DND-41 (cell line): ENCODE data around the gene STIMATE.

Experiments
- ATAC-seq: fragments of 200-7000 bp; cut with Tn5 transposase; 3 replicates; pipeline ENCODE4 v1.9.1; 2021; ENCODE audit warnings: low read depth; ENCODE audit not compliant: insufficient read depth
- DNase-seq: peaks from one replicate; pipeline ENCODE4 v3.0.0-alpha.2; 2020
- H2AFZ ChIP-seq: 2 replicates; pipeline ENCODE4 v1.6.0; 2012; ENCODE audit warnings: low read depth, low read length
- H3K27ac ChIP-seq: 2 replicates; pipeline ENCODE4 v1.5.1; 2012; ENCODE audit warnings: low read length, inconsistent platforms
- H3K27me3 ChIP-seq: fragments of 200-600 bp; sonication (generic); 2 replicates; pipeline ENCODE4 v1.6.0; 2012; ENCODE audit warnings: low read length, mild to moderate bottlenecking, inconsistent platforms; ENCODE audit not compliant: insufficient read depth, poor library complexity
- H3K36me3 ChIP-seq: 2 replicates; pipeline ENCODE4 v1.5.1; 2012; ENCODE audit warnings: low read length, inconsistent platforms; ENCODE audit not compliant: insufficient read depth
- H3K4me1 ChIP-seq: 2 replicates; pipeline ENCODE4 v1.5.1; 2012; ENCODE audit warnings: mild to moderate bottlenecking, low read length; ENCODE audit not compliant: insufficient read depth
- H3K4me2 ChIP-seq: 2 replicates; pipeline ENCODE4 v1.6.0; 2012; ENCODE audit warnings: mild to moderate bottlenecking, moderate library complexity, low read length, inconsistent platforms; ENCODE audit not compliant: insufficient read depth
- H3K4me3 ChIP-seq, 2 experiments: fragments of 200-600 bp in 1 of 2; shearing (Covaris generic) in 1 of 2; 2 replicates each; pipeline ENCODE4 v1.5.1; 2012 to 2016; ENCODE audit warnings: inconsistent platforms in 2 of 2, low read length in 2 of 2, mild to moderate bottlenecking in 2 of 2, low read depth in 1 of 2, moderate library complexity in 1 of 2
- H3K79me2 ChIP-seq: 2 replicates; pipeline ENCODE4 v1.6.0; 2012; ENCODE audit warnings: low read length, inconsistent platforms; ENCODE audit not compliant: insufficient read depth
- H3K9ac ChIP-seq: 2 replicates; pipeline ENCODE4 v1.6.0; 2012; ENCODE audit warnings: low read depth, mild to moderate bottlenecking, inconsistent platforms, low read length, moderate library complexity
- H3K9me3 ChIP-seq: 2 replicates; pipeline ENCODE4 v1.5.1; 2012; ENCODE audit warnings: low read length, moderate library complexity, mild to moderate bottlenecking, inconsistent platforms; ENCODE audit not compliant: insufficient read depth, severe bottlenecking
- H4K20me1 ChIP-seq: 2 replicates; pipeline ENCODE4 v1.6.0; 2012; ENCODE audit warnings: low read length; ENCODE audit not compliant: insufficient read depth
- EZH2 ChIP-seq: IDR thresholded peaks from 3 replicates; pipeline ENCODE4 v1.6.1; 2012; ENCODE audit warnings: borderline replicate concordance, low read depth, mild to moderate bottlenecking, moderate library complexity, low read length, inconsistent platforms; ENCODE audit not compliant: severe bottlenecking
- TF ChIP-seq, protein P1 (sequence below): IDR thresholded peaks from 2 replicates; pipeline ENCODE4 v1.5.1; 2012; ENCODE audit warnings: borderline replicate concordance, low read length, moderate library complexity, mild to moderate bottlenecking; ENCODE audit not compliant: poor library complexity, severe bottlenecking; ENCODE audit errors: extremely low read depth

Gene STIMATE

DNA sequence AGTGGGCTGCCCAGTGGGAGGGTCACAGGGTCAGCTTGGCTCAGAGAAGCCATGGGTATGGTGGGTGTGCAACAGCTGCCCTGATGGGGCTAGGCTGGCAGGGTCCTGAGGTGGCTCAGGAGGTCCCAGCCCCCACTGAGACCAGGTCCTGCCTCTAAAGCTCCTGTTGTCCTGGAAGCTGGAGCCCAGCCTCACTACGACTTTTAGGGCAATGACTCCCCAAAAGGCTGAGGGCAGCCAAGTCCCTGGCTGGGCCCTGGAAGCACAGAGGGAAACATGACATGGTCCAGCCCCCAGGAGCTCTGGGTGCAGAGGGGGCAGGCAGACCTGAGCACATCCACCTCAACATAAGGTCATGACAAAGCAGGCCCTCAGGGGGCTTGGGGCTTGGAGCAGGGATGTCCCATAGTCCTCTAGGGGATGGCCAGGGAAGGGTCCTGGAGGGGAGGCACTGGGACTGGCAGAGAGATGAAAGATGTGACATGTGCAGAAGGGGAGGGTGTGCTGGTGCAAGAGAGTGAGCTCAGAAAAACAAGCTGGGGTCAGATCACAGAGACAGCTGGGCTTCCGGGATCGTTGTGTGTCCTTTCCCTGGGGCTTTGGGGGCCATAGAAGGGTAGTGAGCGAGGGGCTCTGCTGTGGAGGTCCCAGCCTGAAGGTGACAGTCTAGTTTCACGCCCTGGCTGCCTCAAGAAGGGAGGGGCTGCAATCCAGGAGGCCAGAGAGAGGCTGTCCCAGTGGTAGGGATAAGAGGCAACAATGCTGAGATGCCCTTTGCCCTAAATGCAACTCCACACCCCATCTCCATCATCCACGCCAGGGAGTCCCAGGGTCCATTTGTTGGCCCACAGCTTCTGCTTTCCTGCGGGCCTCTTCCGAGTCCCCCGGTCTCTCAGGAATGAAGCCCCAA lies 103.4 kb downstream of the STIMATE start:
- Histone ChIP-seq H2AFZ (no peak overlapping the region; the same call in 1 of the 2 replicates), H3K4me2 (no peak overlapping the region), H3K4me3 (no peak overlapping the region), H3K4me1 (no peaks in the 10 kb centered on the region), H3K27ac (no peak overlapping the region), H3K36me3 (no peaks in the 10 kb centered on the region), H3K27me3 (no peaks in the 10 kb centered on the region), H3K79me2 (no peaks in the 10 kb centered on the region), H4K20me1 (no peaks in the 10 kb centered on the region), H3K9me3 (no peaks in the 10 kb centered on the region), H3K9ac (no peak overlapping the region)
- ATAC-seq: no peak
- no peak for TF ChIP-seq EZH2
- TF ChIP-seq, protein P1, sequence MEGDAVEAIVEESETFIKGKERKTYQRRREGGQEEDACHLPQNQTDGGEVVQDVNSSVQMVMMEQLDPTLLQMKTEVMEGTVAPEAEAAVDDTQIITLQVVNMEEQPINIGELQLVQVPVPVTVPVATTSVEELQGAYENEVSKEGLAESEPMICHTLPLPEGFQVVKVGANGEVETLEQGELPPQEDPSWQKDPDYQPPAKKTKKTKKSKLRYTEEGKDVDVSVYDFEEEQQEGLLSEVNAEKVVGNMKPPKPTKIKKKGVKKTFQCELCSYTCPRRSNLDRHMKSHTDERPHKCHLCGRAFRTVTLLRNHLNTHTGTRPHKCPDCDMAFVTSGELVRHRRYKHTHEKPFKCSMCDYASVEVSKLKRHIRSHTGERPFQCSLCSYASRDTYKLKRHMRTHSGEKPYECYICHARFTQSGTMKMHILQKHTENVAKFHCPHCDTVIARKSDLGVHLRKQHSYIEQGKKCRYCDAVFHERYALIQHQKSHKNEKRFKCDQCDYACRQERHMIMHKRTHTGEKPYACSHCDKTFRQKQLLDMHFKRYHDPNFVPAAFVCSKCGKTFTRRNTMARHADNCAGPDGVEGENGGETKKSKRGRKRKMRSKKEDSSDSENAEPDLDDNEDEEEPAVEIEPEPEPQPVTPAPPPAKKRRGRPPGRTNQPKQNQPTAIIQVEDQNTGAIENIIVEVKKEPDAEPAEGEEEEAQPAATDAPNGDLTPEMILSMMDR: no peak
- no peak for DNase-seq

DNA sequence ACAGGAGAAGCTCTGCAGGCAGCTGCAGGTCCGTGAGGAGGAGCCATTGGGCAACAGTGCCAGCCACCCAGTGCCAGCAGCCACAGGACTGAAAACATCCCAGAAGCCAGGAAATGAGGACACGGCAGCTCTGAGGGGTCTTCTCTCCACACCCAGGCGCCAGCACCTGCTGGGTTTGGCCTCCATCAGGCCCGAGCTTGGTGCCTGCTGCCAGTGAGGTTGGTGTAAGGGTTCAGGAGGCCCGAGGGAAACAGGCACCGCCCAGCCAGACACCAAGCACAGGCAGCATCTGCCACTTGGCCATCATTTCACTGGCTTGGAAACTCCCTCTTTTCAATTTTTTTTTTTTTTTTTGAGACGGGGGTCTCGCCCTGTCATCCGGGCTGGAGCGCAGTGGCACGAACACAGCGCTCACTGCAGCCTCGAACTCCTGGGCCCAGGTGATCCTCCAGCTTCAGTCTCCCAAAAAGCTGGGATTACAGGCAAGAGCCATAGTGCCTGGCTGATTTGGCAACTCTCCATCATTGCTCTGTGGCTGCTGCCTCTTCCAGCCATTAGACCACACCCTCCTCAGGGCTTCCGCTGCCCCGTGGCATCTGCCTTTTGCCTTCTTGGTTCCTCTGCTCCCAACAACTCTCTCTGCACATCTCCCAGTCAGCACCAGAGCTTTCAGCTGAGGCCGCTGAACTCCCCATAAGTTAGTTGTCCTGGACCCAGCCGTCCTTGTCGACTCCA lies 104.2 kb downstream of the STIMATE start:
- TF ChIP-seq, protein P1: no peak
- no peak for TF ChIP-seq EZH2
- no peaks in the 10 kb centered on the region for H3K4me1 ChIP-seq
- no peaks in the 10 kb centered on the region for H3K9me3 ChIP-seq
- H3K4me3 ChIP-seq: no peak overlapping the region
- 0 out of 2 replicates have a peak overlapping the region, but pooled peaks have one; percentile 26 for H2AFZ ChIP-seq
- ATAC-seq (no peak), DNase-seq (no peak)
- no peaks in the 10 kb centered on the region for H4K20me1 ChIP-seq
- H3K36me3 ChIP-seq: no peaks in the 10 kb centered on the region
- H3K4me2 ChIP-seq: no peak overlapping the region
- no peak overlapping the region for H3K27ac ChIP-seq
- no peaks in the 10 kb centered on the region for H3K79me2 ChIP-seq
- no peaks in the 10 kb centered on the region for H3K27me3 ChIP-seq
- H3K9ac ChIP-seq: no peak overlapping the region

DNA sequence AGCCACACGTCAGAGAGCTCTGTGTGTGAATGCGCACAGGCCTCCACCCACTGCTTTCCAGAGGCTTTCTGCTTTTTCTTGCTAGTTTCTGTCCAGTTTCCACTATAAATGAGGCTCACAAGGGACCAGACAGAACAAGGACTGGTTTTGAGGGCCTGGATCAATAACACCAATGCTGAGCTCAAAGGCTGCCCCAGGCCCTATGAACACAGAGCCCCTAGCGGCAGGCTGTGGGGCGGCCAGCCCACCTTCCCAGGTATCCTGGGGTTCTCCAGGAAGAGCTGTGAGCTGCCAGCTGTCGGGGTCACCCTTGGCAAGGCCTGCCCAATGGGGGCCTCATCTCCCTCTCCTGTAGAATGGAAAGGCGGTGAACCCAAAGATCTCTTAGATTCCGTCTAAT lies 104.9 kb downstream of the STIMATE start:
- DNase-seq: no peak
- no peak for TF ChIP-seq EZH2
- TF ChIP-seq, protein P1: no peak
- Histone ChIP-seq H3K4me1 (no peaks in the 10 kb centered on the region), H3K36me3 (no peaks in the 10 kb centered on the region), H3K4me3 (no peak overlapping the region), H3K9ac (no peak overlapping the region), H4K20me1 (no peaks in the 10 kb centered on the region), H3K79me2 (no peaks in the 10 kb centered on the region), H3K9me3 (no peaks in the 10 kb centered on the region), H3K4me2 (no peak overlapping the region), H3K27ac (no peak overlapping the region), H3K27me3 (no peaks in the 10 kb centered on the region), H2AFZ (no peak overlapping the region)
- no peak for ATAC-seq
